IMR-90 (cell line): Measurements from ENCODE around the gene TUBA3C. TPM values are rescaled to one million over a fixed set of nuclear protein-coding genes. Genes with fewer than 3 reads are reported as not detected.

Experiments
- ATAC-seq: fragments of 200-7000 bp; cut with Tn5 transposase; 2 replicates; pipeline ENCODE4 v1.9.1; 2020; ENCODE audit warnings: low read depth, mild to moderate bottlenecking, moderate library complexity
- BruUV-seq: library from RNA; stranded (reverse); fragments of 400-500 nt; replicated peaks from 2 replicates; lab custom pipeline; 2021; lab: Mats Ljungman, UMichigan
- CTCF ChIA-PET: fragments of 300-600 bp; formaldehyde crosslinking; extraction: SDS; loops from one replicate; lab custom pipeline; 2021; ENCODE audit warnings: antibody characterized with exemption; lab: Yijun Ruan, JAX
- POLR2A ChIA-PET: fragments of 300-600 bp; sonication (Branson Sonifier 250); formaldehyde crosslinking; loops from one replicate; lab custom pipeline; 2022; ENCODE audit warnings: antibody characterized with exemption; ENCODE audit not compliant: unreplicated experiment; lab: Charles Lee
- DNase-seq: peaks from one replicate; pipeline ENCODE4 v3.0.0; 2013
- H2AFZ ChIP-seq: replicated peaks from 2 replicates; pipeline ENCODE3; 2013; ENCODE audit warnings: low read length, mild to moderate bottlenecking; ENCODE audit not compliant: poor library complexity
- H2AK5ac ChIP-seq: 2 replicates; pipeline ENCODE4 v1.6.1; 2013; ENCODE audit warnings: low read depth, low read length, inconsistent platforms
- H2AK9ac ChIP-seq: replicated peaks from 2 replicates; pipeline ENCODE3; 2013; ENCODE audit warnings: mild to moderate bottlenecking, low read depth, low read length, moderate library complexity; ENCODE audit not compliant: poor library complexity
- H2BK120ac ChIP-seq: 2 replicates; pipeline ENCODE4 v1.6.1; 2013; ENCODE audit warnings: low read depth, low read length, inconsistent platforms
- H2BK15ac ChIP-seq: 3 replicates; pipeline ENCODE4 v1.6.1; 2013; ENCODE audit warnings: low read depth, low read length, inconsistent platforms
- H2BK20ac ChIP-seq: 2 replicates; pipeline ENCODE4 v1.6.1; 2013; ENCODE audit warnings: low read depth, mild to moderate bottlenecking, inconsistent platforms, low read length, moderate library complexity
- H2BK5ac ChIP-seq: 2 replicates; pipeline ENCODE4 v1.6.1; 2013; ENCODE audit warnings: mild to moderate bottlenecking, low read depth, low read length, inconsistent platforms; ENCODE audit not compliant: poor library complexity, severe bottlenecking
- H3K14ac ChIP-seq: replicated peaks from 2 replicates; pipeline ENCODE4 v1.6.1; 2013; ENCODE audit warnings: low read depth, low read length, inconsistent platforms
- H3K18ac ChIP-seq: 2 replicates; pipeline ENCODE4 v1.6.1; 2013; ENCODE audit warnings: low read depth, low read length, control low read depth
- H3K23ac ChIP-seq: 2 replicates; pipeline ENCODE4 v1.6.1; 2013; ENCODE audit warnings: low read depth, low read length, inconsistent platforms
- H3K27ac ChIP-seq: 2 replicates; pipeline ENCODE4 v1.5.1; 2013; ENCODE audit warnings: mild to moderate bottlenecking, control low read depth, low read length; ENCODE audit not compliant: insufficient read depth
- H3K27me3 ChIP-seq: 2 replicates; pipeline ENCODE4 v1.6.1; 2013; ENCODE audit warnings: low read length; ENCODE audit not compliant: control insufficient read depth, insufficient read depth
- H3K36me3 ChIP-seq: 2 replicates; pipeline ENCODE4 v1.6.1; 2013; ENCODE audit warnings: low read length, mixed read lengths; ENCODE audit not compliant: control insufficient read depth, insufficient read depth
- H3K4ac ChIP-seq: 2 replicates; pipeline ENCODE4 v1.6.1; 2013; ENCODE audit warnings: low read depth, low read length, inconsistent platforms
- H3K4me1 ChIP-seq: 2 replicates; pipeline ENCODE4 v1.6.1; 2013; ENCODE audit warnings: low read length, mixed read lengths; ENCODE audit not compliant: control insufficient read depth, insufficient read depth
- H3K4me2 ChIP-seq: 2 replicates; pipeline ENCODE4 v1.6.1; 2013; ENCODE audit warnings: low read depth, mild to moderate bottlenecking, control low read depth, low read length, moderate library complexity
- H3K4me3 ChIP-seq: 2 replicates; pipeline ENCODE4 v1.5.1; 2013; ENCODE audit warnings: low read depth, mild to moderate bottlenecking, control low read depth, low read length, moderate library complexity; ENCODE audit not compliant: insufficient read depth
- H3K56ac ChIP-seq: 2 replicates; pipeline ENCODE4 v1.6.1; 2013; ENCODE audit warnings: low read length, inconsistent platforms; ENCODE audit not compliant: insufficient read depth; ENCODE audit errors: extremely low read depth
- H3K79me1 ChIP-seq, 2 experiments: 2 replicates each; pipeline ENCODE4 v1.6.1; 2013; ENCODE audit warnings: low read length in 2 of 2, inconsistent platforms in 1 of 2, low read depth in 1 of 2
- H3K9ac ChIP-seq: 2 replicates; pipeline ENCODE4 v1.6.1; 2013; ENCODE audit warnings: low read depth, low read length, control low read depth
- H3K9me1 ChIP-seq: 2 replicates; pipeline ENCODE4 v1.6.1; 2013; ENCODE audit warnings: low read length, inconsistent platforms; ENCODE audit not compliant: insufficient read depth
- H3K9me3 ChIP-seq: 2 replicates; pipeline ENCODE4 v1.6.1; 2013; ENCODE audit warnings: low read length; ENCODE audit not compliant: control insufficient read depth, insufficient read depth
- H4K20me1 ChIP-seq: 2 replicates; pipeline ENCODE4 v1.6.1; 2013; ENCODE audit warnings: low read length, inconsistent platforms; ENCODE audit not compliant: insufficient read depth
- H4K5ac ChIP-seq: 2 replicates; pipeline ENCODE4 v1.6.1; 2013; ENCODE audit warnings: mild to moderate bottlenecking, low read depth, low read length, control low read depth
- H4K8ac ChIP-seq, 2 experiments: 2 replicates each; pipeline ENCODE4 v1.6.1; 2013; ENCODE audit warnings: low read depth in 2 of 2, low read length in 2 of 2, control low read depth in 1 of 2, inconsistent platforms in 1 of 2
- H4K91ac ChIP-seq: 2 replicates; pipeline ENCODE4 v1.6.1; 2013; ENCODE audit warnings: low read depth, low read length, inconsistent platforms; ENCODE audit not compliant: insufficient read depth
- BHLHE40 ChIP-seq: fragments of 150-350 bp; IDR thresholded peaks from 2 replicates; pipeline ENCODE4 v1.6.1; 2016; ENCODE audit warnings: mild to moderate bottlenecking, low read depth, low read length
- CEBPB ChIP-seq: IDR thresholded peaks from 2 replicates; pipeline ENCODE4 v1.6.1; 2012; ENCODE audit warnings: low read depth, low read length, improper control_type of control experiment
- CHD1 ChIP-seq: IDR thresholded peaks from 2 replicates; pipeline ENCODE4 v1.6.1; 2012; ENCODE audit warnings: low read depth, low read length, improper control_type of control experiment
- MAFK ChIP-seq: IDR thresholded peaks from 2 replicates; pipeline ENCODE4 v1.6.1; 2012; ENCODE audit warnings: low read depth, low read length, improper control_type of control experiment
- MAZ ChIP-seq: IDR thresholded peaks from 2 replicates; pipeline ENCODE4 v1.6.1; 2012; ENCODE audit warnings: low read depth, mild to moderate bottlenecking, low read length, improper control_type of control experiment, moderate library complexity, borderline replicate concordance
- NFE2L2 ChIP-seq: fragments of 150-350 bp; IDR thresholded peaks from 2 replicates; pipeline ENCODE4 v1.6.1; 2016; ENCODE audit warnings: low read depth, mild to moderate bottlenecking, low read length
- POLR2A ChIP-seq: IDR thresholded peaks from 2 replicates; pipeline ENCODE4 v1.6.1; 2012; ENCODE audit warnings: mild to moderate bottlenecking, low read depth, low read length
- RAD21 ChIP-seq: IDR thresholded peaks from 2 replicates; pipeline ENCODE4 v1.6.1; 2012; ENCODE audit warnings: low read length, improper control_type of control experiment
- RCOR1 ChIP-seq: IDR thresholded peaks from 2 replicates; pipeline ENCODE4 v1.6.1; 2012; ENCODE audit warnings: mild to moderate bottlenecking, low read length, improper control_type of control experiment; ENCODE audit not compliant: insufficient replicate concordance
- RFX5 ChIP-seq: IDR thresholded peaks from 2 replicates; pipeline ENCODE4 v1.8.0; 2012; ENCODE audit warnings: low read depth, mild to moderate bottlenecking, low read length, moderate library complexity
- SMC3 ChIP-seq: fragments of 150-350 bp; IDR thresholded peaks from 2 replicates; pipeline ENCODE4 v1.6.1; 2016; ENCODE audit warnings: low read depth, mild to moderate bottlenecking, antibody characterized with exemption, low read length, moderate library complexity
- USF2 ChIP-seq: fragments of 150-350 bp; IDR thresholded peaks from 2 replicates; pipeline ENCODE4 v1.6.1; 2017; ENCODE audit warnings: mild to moderate bottlenecking, antibody characterized with exemption, low read length, low read depth
- WGBS, 2 experiments: methylation state at CpG; one replicate each; pipeline versions ENCODE4 v1.1.5 to v1.1.7; 2013; ENCODE audit warnings: missing lambda C conversion rate in 2 of 2; ENCODE audit not compliant: insufficient read length in 1 of 2; ENCODE audit errors: extremely low coverage in 2 of 2; 5-methylcytosine and 5-hydroxymethylcytosine counted together
- dilution Hi-C: fragments of 300-500 bp; cut with HindIII; formaldehyde crosslinking; loops from one replicate; pipeline ENCODE4 v1.14.3; 2018; ENCODE audit warnings: low sequenced_read_pairs; ENCODE audit not compliant: unreplicated experiment
- in situ Hi-C: fragments of 300-500 bp; cut with MboI; formaldehyde crosslinking; loops from 3 replicates; pipeline ENCODE4 v1.14.3; 2019; ENCODE audit warnings: low sequenced_read_pairs, inconsistent platforms, mixed read lengths
- intact Hi-C: fragments of 100-400 bp; cut with micrococcal nuclease; formaldehyde crosslinking; loops from 2 replicates; pipeline ENCODE4 v1.10.0; 2022
- polyA plus RNA-seq, 3 experiments: library from polyadenylated mRNA; depleted of rRNA; stranded (reverse); fragments of >200 nt; gene quantifications; 2 replicates each; pipeline ENCODE4 v1.2.3, GENCODE V29; 2012; ENCODE audit warnings: low replicate concordance in 1 of 3
- total RNA-seq: library from RNA; depleted of rRNA; stranded (reverse); fragments of >200 nt; gene quantifications from 2 replicates; pipeline ENCODE4 v1.2.3, GENCODE V29; 2012
- TF ChIP-seq, protein P1 (sequence below): conservative IDR thresholded peaks from 2 replicates; pipeline ENCODE4 v1.5.1; 2012; ENCODE audit warnings: mild to moderate bottlenecking, low read depth, low read length, improper control_type of control experiment
- TF ChIP-seq, protein P2 (sequence below): fragments of 150-350 bp; IDR thresholded peaks from 2 replicates; pipeline ENCODE4 v1.6.1; 2016; ENCODE audit warnings: low read depth, mild to moderate bottlenecking, low read length, moderate library complexity, borderline replicate concordance

Gene TUBA3C
- total and polyA plus RNA-seq, 2 of the 4 experiments (the other 2 are of a cell fraction) = not detected

- Histone ChIP-seq H3K4me3 (no peak overlapping the region), H3K23ac (no peak overlapping the region), H3K4me2 (no peak overlapping the region), H4K91ac (no peak overlapping the region), H3K9me1 (no peaks in the 10 kb centered on the region), H2BK5ac (no peak overlapping the region), H4K8ac (no peak overlapping the region), H4K5ac (no peak overlapping the region), H3K27me3 (no peaks in the 10 kb centered on the region), H4K20me1 (no peaks in the 10 kb centered on the region), H3K36me3 (no peaks in the 10 kb centered on the region), H3K9ac (no peak overlapping the region), H2BK15ac (no peak overlapping the region), H3K9me3 (peaks cover 43% of the 10 kb centered on the region), H3K18ac (no peak overlapping the region), H2AK5ac (no peak overlapping the region), H3K79me1 (no peaks in the 10 kb centered on the region), H2BK20ac (no peak overlapping the region), H3K27ac (no peak overlapping the region), H3K4ac (no peak overlapping the region), H2AFZ (no peak overlapping the region), H2AK9ac (no peak overlapping the region), H3K4me1 (no peaks in the 10 kb centered on the region), H2BK120ac (no peak overlapping the region), H3K56ac (no peak overlapping the region), H3K14ac (no peak overlapping the region)
- WGBS, 2 experiments = no CpG with 5 or more reads among the region's 6 CpGs
- POLR2A ChIA-PET = no interaction called here
- TF ChIP-seq CHD1 = no peak
- no peak for TF ChIP-seq RAD21
- TF ChIP-seq, protein P1, sequence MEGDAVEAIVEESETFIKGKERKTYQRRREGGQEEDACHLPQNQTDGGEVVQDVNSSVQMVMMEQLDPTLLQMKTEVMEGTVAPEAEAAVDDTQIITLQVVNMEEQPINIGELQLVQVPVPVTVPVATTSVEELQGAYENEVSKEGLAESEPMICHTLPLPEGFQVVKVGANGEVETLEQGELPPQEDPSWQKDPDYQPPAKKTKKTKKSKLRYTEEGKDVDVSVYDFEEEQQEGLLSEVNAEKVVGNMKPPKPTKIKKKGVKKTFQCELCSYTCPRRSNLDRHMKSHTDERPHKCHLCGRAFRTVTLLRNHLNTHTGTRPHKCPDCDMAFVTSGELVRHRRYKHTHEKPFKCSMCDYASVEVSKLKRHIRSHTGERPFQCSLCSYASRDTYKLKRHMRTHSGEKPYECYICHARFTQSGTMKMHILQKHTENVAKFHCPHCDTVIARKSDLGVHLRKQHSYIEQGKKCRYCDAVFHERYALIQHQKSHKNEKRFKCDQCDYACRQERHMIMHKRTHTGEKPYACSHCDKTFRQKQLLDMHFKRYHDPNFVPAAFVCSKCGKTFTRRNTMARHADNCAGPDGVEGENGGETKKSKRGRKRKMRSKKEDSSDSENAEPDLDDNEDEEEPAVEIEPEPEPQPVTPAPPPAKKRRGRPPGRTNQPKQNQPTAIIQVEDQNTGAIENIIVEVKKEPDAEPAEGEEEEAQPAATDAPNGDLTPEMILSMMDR = no peak
- TF ChIP-seq SMC3 = no peak
- no peak for TF ChIP-seq MAFK
- no peak for TF ChIP-seq RCOR1
- no peak for TF ChIP-seq POLR2A
- TF ChIP-seq NFE2L2 = no peak
- no peak for TF ChIP-seq RFX5
- no peak for TF ChIP-seq BHLHE40
- no peak for TF ChIP-seq MAZ
- TF ChIP-seq, protein P2, sequence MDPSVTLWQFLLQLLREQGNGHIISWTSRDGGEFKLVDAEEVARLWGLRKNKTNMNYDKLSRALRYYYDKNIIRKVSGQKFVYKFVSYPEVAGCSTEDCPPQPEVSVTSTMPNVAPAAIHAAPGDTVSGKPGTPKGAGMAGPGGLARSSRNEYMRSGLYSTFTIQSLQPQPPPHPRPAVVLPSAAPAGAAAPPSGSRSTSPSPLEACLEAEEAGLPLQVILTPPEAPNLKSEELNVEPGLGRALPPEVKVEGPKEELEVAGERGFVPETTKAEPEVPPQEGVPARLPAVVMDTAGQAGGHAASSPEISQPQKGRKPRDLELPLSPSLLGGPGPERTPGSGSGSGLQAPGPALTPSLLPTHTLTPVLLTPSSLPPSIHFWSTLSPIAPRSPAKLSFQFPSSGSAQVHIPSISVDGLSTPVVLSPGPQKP = no peak
- no peak for TF ChIP-seq USF2
- no peak for TF ChIP-seq CEBPB
- in situ Hi-C loops = no loop called here
- BruUV-seq = no TSS peak
- DNase-seq (no peak), ATAC-seq (no peak)
- dilution Hi-C loops = no loop called here
- intact Hi-C loops = no loop called here
- CTCF ChIA-PET = no interaction called here
These were observed 9.0 kb downstream of the TUBA3C start for GRCh38 chr13:19172647-19173030.
